Gastrocnemius medialis (tissue), 4 donors: ENCODE results near the gene YWHAG. TPM values are rescaled to one million over a fixed set of nuclear protein-coding genes. Genes with fewer than 3 reads are reported as not detected.

ENCODE experiments used
- ATAC-seq, 2 donors: fragments of 150-250 bp; one replicate each; pipeline ENCODE4 v1.9.1; 2016
- DNase-seq, 2 donors: peaks; one replicate each; pipeline ENCODE4 v3.0.0-alpha.2; 2019
- H3K27ac ChIP-seq, 4 donors: fragments of 200-600 bp; sonication (generic); 1 replicate in 1 of 4; 2 replicates in 3 of 4; pipeline ENCODE4 v1.5.1; 2016 to 2018; ENCODE audit warnings: mild to moderate bottlenecking in 2 of 4, moderate library complexity in 1 of 4
- H3K27me3 ChIP-seq, 3 donors: fragments of 200-600 bp; sonication (generic) in 2 of 3; 1 replicate in 1 of 3; 2 replicates in 2 of 3; pipeline versions ENCODE4 v1.5.1 to v1.6.0; 2016 to 2019; ENCODE audit warnings: mild to moderate bottlenecking in 1 of 3, moderate library complexity in 1 of 3
- H3K36me3 ChIP-seq, 2 donors: fragments of 200-600 bp; sonication (generic) in 1 of 2; one replicate each; pipeline ENCODE4 v1.5.1; 2017 to 2018
- H3K4me1 ChIP-seq, 2 donors: fragments of 200-600 bp; sonication (generic) in 1 of 2; one replicate each; pipeline ENCODE4 v1.5.1; 2016 to 2017; ENCODE audit warnings: mild to moderate bottlenecking in 2 of 2
- H3K4me3 ChIP-seq, 4 donors: fragments of 200-600 bp; sonication (generic) in 3 of 4; 1 replicate in 1 of 4; 2 replicates in 3 of 4; pipeline ENCODE4 v1.5.1; 2016 to 2019; ENCODE audit warnings: mild to moderate bottlenecking in 2 of 4
- H3K9me3 ChIP-seq, 3 donors: fragments of 200-600 bp; sonication (generic) in 2 of 3; 1 replicate in 1 of 3; 2 replicates in 2 of 3; pipeline ENCODE4 v1.5.1; 2016 to 2019
- CTCF ChIP-seq, 5 experiments: fragments of 450-650 bp in 3 of 5; fragments of 200-600 bp in 2 of 5; sonication (generic) in 2 of 5; IDR thresholded peaks in 4 of 5; conservative IDR thresholded peaks in 1 of 5; 1 replicate in 4 of 5; 2 replicates in 1 of 5; pipeline ENCODE4 v1.5.1; 2016 to 2019; ENCODE audit warnings: antibody characterized with exemption in 5 of 5, mild to moderate bottlenecking in 3 of 5, moderate library complexity in 3 of 5
- POLR2A ChIP-seq, 2 donors: fragments of 450-650 bp; IDR thresholded peaks; one replicate each; pipeline ENCODE4 v1.6.1; 2017; ENCODE audit warnings: antibody characterized with exemption in 2 of 2, mild to moderate bottlenecking in 2 of 2, moderate library complexity in 2 of 2
- in situ Hi-C, 4 donors: fragments of 200-750 bp; cut with MboI; loops; one replicate each; pipeline versions ENCODE4 v1.15.0 to v1.8.0; 2017; ENCODE audit warnings: low sequenced_read_pairs in 4 of 4
- intact Hi-C: fragments of 100-400 bp; cut with DNase I; formaldehyde crosslinking; loops from one replicate; pipeline ENCODE4 v1.15.1; 2023; ENCODE audit warnings: low total_unique reads
- total RNA-seq, 4 donors: library from RNA; depleted of rRNA; stranded (reverse); fragments of >200 nt; gene quantifications; one replicate each; pipeline versions ENCODE4 v1.1.0 to v1.2.3, GENCODE V29; 2016

Gene YWHAG
- total RNA-seq, 4 donors from 2014 or later: 119 to 262 (median 179) TPM

- Histone ChIP-seq H3K27me3 (no peaks in the 10 kb centered on the region), H3K4me1 (peaks cover 54 to 62% of the 10 kb centered on the region in 2 donors), H3K9me3 (no peaks in the 10 kb centered on the region), H3K4me3 (peak overlapping the region in 3 of 4 donors; percentile 87 to 95 (median 95)), H3K27ac (peak overlapping the region; percentile 99 to 100 (median 100)), H3K36me3 (peaks cover 0 to 13% of the 10 kb centered on the region in 2 donors)
- TF ChIP-seq CTCF (IDR thresholded peaks at IDR 0.05 in 4 of 5, conservative IDR thresholded peaks at IDR 0.05 in 1 of 5): peak in 1 of 5 experiments; percentile 17
- peak in 1 of 2 donors; percentile 25 for TF ChIP-seq POLR2A (IDR thresholded peaks at IDR 0.05)
- intact Hi-C loops: no loop called here
- ATAC-seq: peak; percentile 35 to 46
- DNase-seq: peak; percentile 90 to 97
- in situ Hi-C loops: no loop called here
These were observed 53.9 kb downstream of the YWHAG start for GRCh38 chr7:76304888-76305375.

DNA sequence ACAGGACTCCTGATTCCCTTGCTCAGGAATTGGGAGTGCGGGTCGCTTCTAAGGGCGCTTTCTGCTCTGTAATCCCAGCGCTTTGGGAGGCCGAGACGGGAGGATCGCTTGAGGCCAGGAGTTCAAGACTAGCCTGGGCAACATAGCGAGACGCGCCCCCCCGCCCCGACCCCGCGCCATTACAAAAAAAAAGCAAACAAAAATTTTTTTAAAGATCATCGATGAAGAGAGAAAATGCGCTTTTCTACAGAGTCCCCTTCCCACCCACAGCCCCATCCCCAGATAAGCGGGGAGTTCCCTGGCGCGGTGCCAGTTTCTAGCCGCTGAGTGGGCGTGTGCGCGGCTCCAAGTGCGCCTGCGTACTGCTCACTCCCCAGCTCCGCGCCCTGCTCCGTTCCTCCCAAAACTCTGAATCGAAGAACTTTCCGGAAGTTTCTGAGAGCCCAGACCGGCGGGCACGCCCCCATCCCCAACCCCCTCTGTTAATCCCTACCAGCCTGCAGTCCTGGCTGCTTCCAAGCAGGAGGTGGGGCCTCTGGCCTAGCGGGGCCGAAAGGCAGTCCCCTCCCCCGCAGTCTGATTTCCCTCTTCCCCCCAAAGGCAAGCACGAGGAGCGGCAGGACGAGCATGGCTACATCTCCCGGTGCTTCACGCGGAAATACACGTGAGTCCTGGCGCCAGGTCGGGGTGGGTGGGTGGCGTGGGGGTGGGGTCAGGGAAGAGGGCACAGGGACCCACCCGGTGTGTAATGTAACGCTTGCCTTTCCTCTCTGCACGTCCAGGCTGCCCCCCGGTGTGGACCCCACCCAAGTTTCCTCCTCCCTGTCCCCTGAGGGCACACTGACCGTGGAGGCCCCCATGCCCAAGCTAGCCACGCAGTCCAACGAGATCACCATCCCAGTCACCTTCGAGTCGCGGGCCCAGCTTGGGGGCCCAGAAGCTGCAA is 55.3 kb downstream of the YWHAG start:
- Histone ChIP-seq H3K9me3 (no peaks in the 10 kb centered on the region), H3K27ac (peak overlapping the region; percentile 99 to 100 (median 100)), H3K4me1 (peaks cover 54 to 61% of the 10 kb centered on the region in 2 donors), H3K27me3 (no peaks in the 10 kb centered on the region), H3K4me3 (peak overlapping the region; percentile 87 to 97 (median 95)), H3K36me3 (peaks cover 0 to 13% of the 10 kb centered on the region in 2 donors)
- intact Hi-C loops: no loop called here
- in situ Hi-C loops: no loop called here
- peak in 1 of 2 donors; percentile 17 for ATAC-seq
- DNase-seq: peak; percentile 68 to 80
- TF ChIP-seq CTCF (IDR thresholded peaks at IDR 0.05 in 4 of 5, conservative IDR thresholded peaks at IDR 0.05 in 1 of 5): no peak
- TF ChIP-seq POLR2A (IDR thresholded peaks at IDR 0.05): peak; percentile 46 to 66

- ATAC-seq (peak; percentile 51 to 59), DNase-seq (peak; percentile 95 to 99)
- peak; percentile 100 for TF ChIP-seq POLR2A (IDR thresholded peaks at IDR 0.05)
- TF ChIP-seq CTCF (IDR thresholded peaks at IDR 0.05 in 4 of 5, conservative IDR thresholded peaks at IDR 0.05 in 1 of 5): no peak
- Histone ChIP-seq H3K4me1 (peaks cover 48 to 58% of the 10 kb centered on the region in 2 donors), H3K27me3 (no peaks in the 10 kb centered on the region), H3K36me3 (peaks cover 0 to 13% of the 10 kb centered on the region in 2 donors), H3K9me3 (no peaks in the 10 kb centered on the region), H3K4me3 (peak within 1 kb of the TSS; percentile 87 to 97 (median 95)), H3K27ac (peak within 1 kb of the TSS; percentile 99 to 100 (median 100))
- intact Hi-C loops: no loop called here
- in situ Hi-C loops: no loop called here
These were observed 56.2 kb downstream of the YWHAG start, which contains the start of gene HSPB1 for GRCh38 chr7:76302347-76303201. Gene HSPB1 (plus strand): TSS chr7:76302673. CDS start chr7:76302713, 40 bp downstream.

GRCh38 chr7:76301000-76301399 is 57.8 kb downstream of the YWHAG start:
- Histone ChIP-seq H3K4me1 (peaks cover 47 to 54% of the 10 kb centered on the region in 2 donors), H3K27me3 (no peaks in the 10 kb centered on the region), H3K9me3 (no peaks in the 10 kb centered on the region), H3K36me3 (peaks cover 0 to 13% of the 10 kb centered on the region in 2 donors), H3K27ac (peak overlapping the region; percentile 99 to 100 (median 100)), H3K4me3 (no peak overlapping the region)
- in situ Hi-C loops: no loop called here
- TF ChIP-seq CTCF (IDR thresholded peaks at IDR 0.05 in 4 of 5, conservative IDR thresholded peaks at IDR 0.05 in 1 of 5): no peak
- no peak for TF ChIP-seq POLR2A (IDR thresholded peaks at IDR 0.05)
- no peak for ATAC-seq
- no peak for DNase-seq
- intact Hi-C loops: no loop called here
